ENCODE results near the gene OR2AE1. TPM values are rescaled to one million over a fixed set of nuclear protein-coding genes. Genes with fewer than 3 reads are reported as not detected.
A peak's percentile ranks its signal among the peaks of the same experiment; 100 is the strongest.
"Not testable (repeated sequence)": the region's sequence is repeated elsewhere in the genome, so short reads cannot be mapped to it uniquely, and the experiment has no call there.

The OR2AE1 gene, protein sequence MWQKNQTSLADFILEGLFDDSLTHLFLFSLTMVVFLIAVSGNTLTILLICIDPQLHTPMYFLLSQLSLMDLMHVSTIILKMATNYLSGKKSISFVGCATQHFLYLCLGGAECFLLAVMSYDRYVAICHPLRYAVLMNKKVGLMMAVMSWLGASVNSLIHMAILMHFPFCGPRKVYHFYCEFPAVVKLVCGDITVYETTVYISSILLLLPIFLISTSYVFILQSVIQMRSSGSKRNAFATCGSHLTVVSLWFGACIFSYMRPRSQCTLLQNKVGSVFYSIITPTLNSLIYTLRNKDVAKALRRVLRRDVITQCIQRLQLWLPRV
- 0.39 TPM in 1 of 2 replicates, not detected in the other for total RNA-seq (2014; rRNA removed; shearing (Covaris generic))

DNA sequence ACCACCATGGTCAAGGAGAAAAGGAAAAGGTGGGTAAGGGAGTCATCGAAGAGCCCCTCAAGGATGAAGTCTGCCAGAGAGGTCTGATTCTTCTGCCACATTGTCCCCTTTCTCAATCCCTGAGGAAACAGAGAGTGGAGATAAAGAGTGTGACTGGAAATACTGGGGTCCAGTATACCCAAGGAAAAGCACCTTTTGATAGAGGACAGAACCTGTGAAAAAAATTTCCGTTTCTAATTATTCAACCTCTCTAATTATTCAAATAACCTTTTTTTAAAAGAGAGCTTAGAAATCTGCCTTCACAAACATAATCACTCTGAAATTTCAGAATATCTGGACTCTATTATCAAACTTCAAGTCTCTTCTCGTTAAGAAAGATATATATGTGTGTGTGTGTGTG, at the start of gene OR2AE1:
Gene OR2AE1, minus strand, starts transcription at position 101 of the 400 bp plus-strand sequence. Its CDS starts 0 bp downstream, at position 101.
- no peak for DNase-seq (ENCODE audit: low read depth)

DNA sequence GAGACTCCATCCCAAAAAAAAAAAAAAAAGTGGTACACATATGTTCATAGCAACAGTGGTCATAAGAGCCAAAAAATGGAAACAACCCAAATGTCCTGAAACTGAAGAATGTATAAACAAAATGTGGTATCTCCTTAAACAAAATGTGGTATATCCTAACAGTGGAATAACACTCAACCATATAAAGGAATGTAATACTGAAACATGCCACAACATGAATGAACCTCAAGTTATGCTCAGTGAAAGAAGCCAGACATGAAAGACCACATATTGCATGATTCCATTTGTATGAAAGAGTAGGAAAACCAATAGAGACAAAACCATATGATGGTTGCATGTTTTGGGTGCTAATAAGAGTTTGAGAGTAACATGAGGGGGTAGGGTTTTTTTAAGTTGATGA, 49.5 kb upstream of the OR2AE1 start:
- DNase-seq (ENCODE audit: low read depth): no peak

DNA sequence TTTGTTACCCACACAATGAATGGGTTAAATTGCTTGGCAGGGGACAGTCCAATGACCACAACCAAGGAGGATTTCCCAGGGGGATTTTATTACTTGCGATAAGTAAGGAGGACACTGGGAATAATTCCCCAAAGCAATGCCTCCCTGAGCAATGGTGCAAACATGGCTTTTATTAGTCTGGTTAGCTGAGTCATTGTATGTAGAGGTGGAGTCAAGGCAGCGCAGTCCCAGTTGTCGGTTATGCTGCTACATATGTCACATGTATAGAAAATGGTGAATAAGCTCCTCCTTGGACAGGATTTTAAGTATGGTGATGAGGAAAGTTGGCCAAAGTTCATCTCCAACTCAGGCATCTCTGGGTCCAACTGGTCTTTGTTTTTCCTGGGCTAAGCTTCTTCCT, 46.4 kb upstream of the OR2AE1 start:
- DNase-seq (ENCODE audit: low read depth): no peak

DNA sequence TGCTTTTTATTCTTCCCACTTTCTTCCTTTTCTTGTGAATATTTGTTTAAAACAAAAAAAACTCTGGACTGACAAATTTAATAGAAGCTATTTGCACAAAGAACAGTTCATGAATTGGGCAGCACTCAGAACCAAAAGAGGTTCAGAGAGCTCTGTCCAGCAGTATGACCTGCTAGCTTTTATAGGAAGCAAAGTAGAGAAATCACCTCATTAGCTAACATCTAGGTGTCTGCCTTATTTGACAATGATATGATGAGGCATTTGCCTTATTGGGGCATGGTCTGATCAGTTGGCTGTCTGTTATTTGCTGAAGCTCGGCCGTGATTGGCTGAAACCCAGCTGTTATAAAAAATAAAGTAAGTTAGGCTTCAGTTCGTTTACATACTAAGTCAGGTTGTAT, 43.3 kb upstream of the OR2AE1 start:
- DNase-seq (ENCODE audit: low read depth): peak; percentile 25

DNA sequence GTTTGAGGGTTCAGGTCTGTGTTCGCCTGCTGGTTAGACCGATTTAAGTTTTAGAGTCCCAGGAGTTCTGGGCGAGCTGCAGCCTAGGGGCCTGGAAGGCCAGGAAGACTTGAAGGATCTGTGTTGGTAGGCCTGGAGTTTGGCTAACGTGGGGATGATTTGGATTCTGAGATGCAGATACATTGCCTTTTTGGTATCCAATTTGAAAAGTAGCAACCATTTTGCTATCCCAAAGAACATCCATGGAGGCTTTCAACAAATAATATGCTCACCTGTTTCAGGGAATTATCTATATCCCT, 42.9 kb upstream of the OR2AE1 start:
- no peak for DNase-seq (ENCODE audit: low read depth)

DNA sequence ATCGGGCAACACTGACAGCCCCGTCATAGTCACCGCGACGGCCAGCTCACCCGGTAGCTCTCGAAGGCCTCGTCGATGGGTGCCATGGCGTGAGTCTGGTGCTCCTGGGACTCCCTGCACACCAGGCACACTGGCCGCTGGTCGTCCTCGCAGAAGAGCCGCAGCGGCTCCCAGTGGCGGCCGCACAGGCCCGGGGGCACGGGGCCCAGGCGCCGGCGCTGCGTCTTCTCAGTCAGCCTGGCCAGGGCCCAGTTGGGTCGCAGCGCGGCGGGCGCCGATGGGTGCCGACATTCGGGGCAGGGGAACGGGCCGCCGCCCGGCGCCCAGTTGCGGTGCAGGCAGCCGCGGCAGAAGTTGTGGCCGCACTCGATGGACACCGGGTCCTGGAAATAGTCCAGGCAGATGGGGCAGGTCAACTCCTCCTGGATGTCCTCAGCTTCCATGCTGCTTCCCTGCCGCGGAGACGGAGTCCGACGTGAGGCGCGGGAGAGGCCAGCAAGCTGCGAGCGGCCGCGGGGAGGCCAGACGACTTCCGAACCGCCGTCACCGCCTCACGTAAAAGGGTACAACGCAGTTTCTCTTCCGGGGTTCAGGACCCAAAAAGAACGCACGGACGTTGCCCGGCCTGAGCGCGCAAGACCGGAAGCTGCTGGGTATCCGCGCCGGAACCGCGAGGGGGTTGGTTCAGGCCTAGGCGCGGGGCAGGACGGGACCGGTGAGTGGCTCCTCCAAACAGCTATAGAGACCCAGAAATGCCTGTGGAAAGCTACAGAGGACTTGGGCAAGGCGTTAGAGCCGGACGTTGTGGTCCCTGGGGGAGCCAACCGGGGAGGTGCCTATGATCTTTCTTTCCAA, 42.4 kb upstream of the OR2AE1 start, which contains the start of gene TRIM4:
Gene TRIM4, minus strand, starts transcription at position 572 of the 855 bp plus-strand sequence. Its CDS starts 129 bp downstream, at position 443.
- DNase-seq (ENCODE audit: low read depth): peak; percentile 93

DNA sequence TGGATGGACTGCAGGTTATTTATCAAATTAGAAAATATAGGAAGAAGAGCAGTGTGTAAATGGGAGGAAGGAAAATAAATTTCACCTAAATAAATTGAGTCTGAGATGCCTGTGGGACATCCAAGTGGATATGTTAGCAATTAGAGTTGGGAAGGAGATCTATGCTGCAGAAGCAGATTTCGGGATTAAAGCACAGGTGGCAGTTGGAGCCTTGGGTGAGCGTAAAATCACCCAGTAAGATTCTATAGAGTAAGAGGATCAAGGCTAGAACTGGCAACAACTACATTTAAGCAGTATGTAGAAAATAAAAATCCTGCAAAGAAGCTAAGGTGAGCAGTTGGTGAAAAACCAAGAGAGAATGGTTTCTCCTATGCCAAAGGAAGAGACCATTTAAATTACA, 34.1 kb upstream of the OR2AE1 start:
- DNase-seq (ENCODE audit: low read depth): no peak

DNA sequence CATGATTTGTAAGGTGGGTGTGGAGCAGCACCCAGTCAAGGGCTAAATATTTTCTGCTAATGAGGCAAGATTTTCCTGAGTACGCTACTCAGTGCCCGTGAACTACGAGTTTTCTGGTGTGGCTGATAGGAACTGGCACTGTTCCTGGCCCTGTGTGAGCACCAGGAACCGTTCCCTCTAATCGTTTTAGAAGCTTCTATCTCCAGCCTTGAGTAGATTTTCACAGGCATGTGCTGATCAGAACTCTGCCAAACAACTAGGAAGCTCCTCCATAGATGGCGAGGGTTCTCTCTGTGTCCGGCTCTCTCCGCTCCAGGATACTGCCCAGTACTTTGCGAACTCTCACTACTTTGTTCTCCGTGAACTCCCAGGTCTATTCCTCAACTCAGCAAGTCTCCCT, 24.7 kb upstream of the OR2AE1 start:
- no peak for DNase-seq (ENCODE audit: low read depth)

DNA sequence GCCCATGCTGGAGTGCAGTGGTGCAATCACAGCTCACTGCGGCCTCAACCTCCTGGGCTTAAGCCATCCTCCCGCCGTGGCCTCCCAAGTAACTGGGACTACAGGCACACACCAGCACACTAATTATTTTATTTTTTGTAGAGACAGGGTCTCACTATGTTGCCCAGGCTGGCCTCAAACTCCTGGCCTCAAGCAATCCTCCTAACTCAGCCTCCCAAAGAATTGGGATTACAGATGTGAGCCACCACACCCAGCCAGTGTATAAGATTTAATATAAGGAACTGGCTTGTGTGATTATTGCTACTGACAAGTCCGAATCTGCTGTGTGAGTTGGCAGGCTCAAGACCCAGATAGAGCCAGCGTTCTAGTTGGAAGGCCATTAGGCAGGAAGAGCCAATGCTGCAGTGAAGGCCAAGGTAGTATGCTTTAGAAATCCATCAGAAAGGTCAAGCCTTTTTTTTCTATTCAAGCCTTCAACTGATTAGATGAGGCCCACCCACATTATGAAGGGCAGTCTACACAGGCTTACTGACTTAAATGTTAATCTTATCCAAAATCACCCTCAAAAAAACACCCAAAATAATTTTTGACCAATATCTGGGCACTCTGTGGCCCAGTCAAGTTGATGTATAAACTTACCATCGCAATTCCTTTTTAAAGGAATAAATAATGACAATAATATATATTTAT, 23.1 kb upstream of the OR2AE1 start:
- DNase-seq (ENCODE audit: low read depth): no peak

DNA sequence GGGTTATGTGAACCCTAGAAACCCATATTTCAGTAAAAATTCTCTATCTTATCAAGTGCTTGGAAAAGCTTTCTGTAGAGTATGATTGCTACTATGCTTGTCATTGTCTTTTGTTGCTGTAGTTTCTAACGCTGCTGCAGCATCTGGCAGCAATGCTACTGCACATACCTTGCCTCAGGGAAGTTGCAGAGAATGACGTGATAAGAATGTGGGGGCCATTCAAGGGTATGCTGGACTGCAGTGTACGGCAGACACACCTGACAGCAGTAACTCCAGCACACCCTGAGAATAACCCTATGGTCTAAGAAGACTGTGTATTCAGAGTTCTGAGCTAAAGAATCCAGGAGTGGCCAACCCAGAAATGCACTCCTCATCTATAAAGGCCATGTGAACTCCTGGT, 22.0 kb upstream of the OR2AE1 start:
- DNase-seq (ENCODE audit: low read depth): peak; percentile 12

DNA sequence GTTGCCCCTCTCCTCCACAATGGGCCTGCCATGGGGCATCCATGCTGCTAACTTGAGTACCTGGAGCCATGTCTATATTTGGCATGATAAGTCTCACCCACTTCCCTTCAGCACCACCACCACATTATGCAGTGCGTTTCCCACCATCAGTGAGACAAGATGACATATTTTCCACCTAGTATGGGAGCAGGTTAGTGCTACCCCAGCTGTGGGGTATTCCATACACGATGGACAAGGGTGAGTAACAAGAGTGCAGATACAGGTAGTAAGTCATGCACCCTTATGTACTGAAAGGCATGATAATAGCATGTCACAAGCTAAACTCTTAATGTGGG, 21.2 kb upstream of the OR2AE1 start:
- DNase-seq (ENCODE audit: low read depth): no peak

DNA sequence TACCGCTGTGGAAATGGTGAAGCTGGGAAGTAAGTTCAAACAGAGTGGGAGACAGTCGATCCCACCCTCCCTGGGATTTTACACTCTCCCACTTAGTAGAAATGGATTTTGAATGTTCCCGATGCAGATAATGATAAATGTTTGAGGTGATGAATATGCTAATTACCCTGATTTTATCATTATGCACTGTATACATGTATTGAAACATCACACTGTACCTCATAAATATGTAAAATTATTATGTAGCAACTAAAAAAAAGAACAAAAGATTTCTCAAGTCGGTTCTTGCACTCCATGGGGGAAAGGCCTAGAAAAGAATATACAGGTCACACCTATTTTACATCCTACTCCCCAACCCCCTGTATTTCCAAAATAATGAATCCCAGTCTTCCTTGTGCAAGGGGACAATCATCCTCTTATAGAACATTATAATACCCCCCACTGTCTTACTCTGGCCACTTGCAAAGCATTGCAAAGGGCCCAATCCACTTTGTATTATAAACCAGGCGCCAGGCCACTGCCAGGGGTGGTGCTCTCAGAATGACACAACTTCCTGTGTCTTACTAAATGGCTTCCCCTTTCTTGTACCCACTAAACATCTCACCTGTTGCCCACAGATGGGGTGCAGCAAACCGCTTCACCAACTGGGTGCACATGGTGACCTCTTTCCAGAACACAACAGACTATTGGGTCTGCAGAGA, 20.6 kb upstream of the OR2AE1 start:
- no peak for DNase-seq (ENCODE audit: low read depth)

DNA sequence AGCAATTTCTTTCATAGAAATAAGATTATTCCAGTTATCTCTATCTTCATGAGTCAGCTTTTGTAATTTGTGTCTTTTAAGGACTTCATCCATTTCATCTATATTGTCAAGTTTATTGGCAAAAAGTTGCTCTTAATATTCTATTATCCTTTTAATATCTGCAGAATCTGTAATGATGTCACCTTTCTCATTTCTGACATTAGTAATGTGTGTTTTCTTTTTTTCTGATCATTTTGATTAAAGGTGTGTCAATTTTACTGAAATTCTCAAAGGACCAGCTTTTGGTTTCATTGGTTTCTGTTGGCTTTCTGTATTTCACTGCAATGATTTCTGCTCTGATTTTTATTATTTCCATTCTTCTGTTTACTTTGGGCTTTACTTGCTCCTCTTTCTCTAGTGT, 17.9 kb upstream of the OR2AE1 start:
- no peak for DNase-seq (ENCODE audit: low read depth)

DNA sequence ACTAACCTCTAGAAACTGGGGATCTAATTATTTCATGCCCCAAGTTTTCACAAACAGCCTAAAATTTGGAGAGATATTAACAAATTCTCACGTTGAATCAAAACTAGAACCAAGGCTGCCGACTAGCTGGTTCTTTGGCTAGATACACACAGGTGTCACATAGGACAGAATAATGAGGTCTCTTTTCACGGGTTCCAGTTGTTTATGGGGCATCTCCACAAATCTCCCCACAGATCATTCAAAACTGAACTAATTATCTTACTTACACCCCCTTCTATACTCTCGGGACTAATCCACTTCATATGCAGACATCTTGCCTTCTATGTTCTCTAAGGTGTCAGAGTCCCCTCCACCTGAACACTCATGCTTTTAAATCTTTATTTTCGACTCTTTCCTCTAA, 16.4 kb upstream of the OR2AE1 start:
- DNase-seq (ENCODE audit: low read depth): no peak

DNA sequence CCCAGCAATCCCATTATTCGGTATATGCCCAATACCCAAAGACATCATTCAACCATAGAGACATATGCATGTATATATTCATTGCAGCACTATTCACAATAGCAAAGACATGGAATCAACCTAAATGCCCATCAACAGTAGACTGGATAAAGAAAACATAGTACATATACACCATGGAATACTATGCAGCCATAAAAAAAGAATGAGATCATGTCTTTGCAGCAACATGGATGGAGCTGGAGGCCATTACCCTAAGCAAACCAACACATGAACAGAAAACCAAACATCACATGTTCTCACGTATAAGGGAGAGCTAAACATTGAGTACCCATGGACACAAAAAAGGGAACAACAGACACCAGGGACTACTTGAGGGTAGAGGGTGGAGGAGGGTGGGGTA, 13.5 kb upstream of the OR2AE1 start:
- DNase-seq (ENCODE audit: low read depth): not testable (repeated sequence)

DNA sequence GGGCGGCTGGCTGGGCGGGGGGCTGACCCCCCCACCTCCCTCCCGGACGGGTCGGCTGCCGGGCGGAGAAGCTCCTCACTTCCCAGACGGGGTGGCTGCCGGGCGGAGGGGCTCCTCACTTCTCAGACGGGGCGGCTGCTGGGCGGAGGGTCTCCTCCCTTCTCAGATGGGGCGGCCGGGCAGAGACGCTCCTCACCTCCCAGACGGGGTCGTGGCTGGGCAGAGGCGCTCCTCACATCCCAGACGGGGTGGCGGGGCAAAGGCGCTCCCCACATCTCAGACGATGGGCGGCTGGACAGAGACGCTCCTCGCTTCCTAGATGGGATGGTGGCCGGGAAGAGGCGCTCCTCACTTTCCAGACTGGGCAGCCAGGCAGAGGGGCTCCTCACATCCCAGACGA, 11.5 kb upstream of the OR2AE1 start:
- DNase-seq (ENCODE audit: low read depth): not testable (repeated sequence)

DNA sequence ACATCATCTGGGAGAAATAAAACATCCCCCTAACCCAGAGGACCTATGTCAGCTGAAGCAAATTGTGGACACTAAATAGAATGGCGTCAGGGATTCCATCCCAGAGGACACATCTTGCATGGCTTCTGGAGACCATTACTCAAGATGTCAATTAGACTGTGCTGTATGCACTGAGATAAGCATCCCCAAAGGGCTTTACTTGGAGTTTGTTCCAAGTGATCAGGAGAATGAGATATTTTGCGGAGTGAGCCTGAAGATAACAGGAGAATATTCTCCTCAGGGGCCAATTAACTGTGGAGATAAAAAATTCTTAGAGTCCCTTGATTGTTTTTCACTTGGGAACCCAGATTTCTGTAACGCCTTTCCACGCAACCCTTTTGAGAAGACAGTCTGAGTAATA, 4.5 kb upstream of the OR2AE1 start:
- DNase-seq (ENCODE audit: low read depth): no peak

DNA sequence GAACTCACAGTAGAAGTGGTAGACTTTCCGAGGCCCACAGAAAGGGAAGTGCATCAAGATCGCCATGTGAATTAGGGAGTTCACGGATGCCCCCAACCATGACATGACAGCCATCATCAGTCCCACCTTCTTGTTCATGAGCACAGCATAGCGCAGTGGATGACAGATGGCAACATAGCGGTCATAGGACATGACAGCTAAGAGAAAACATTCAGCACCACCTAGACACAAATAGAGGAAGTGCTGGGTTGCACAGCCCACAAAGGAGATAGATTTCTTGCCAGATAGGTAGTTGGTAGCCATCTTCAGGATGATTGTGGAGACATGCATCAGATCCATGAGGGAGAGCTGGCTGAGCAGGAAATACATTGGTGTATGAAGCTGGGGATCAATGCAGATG, 342 bp downstream of the OR2AE1 start:
- no peak for DNase-seq (ENCODE audit: low read depth)

DNA sequence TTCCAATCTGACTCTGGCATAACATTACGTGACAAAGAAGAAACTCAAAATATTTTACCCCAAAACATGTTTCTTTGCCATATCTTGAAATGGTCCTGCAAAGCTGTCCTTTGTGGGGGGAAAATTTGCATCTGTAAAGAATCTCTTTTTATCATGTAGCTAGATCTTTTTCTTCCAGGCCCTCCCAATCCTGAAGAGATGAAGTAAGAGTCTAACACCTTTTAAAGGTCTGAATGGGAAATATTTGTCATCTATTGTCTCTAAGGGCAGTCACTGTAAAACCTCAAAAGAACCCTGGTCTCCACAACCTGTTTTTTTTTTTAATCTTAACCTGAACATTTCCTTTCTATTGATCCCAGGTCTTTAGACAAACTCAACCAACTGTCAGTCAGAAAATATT, 8.6 kb downstream of the OR2AE1 start:
- DNase-seq (ENCODE audit: low read depth): no peak

DNA sequence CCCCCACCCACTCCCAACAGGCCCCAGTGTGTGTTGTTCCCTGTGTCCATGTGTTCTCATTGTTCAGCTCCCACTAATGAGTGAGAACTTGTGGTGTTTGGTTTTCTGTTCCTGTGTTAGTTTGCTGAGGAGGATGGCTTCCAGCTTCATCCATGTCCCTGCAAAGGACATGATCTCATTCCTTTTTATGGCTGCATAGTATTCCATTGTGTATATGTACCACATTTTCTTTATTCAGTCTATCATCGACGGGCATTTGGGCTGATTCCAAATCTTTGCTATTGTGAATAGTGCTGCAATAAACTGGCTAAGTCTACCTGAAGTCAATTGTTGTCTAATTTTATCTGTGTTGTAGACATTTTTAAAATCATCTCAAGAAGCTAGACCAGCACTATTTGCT, 9.4 kb downstream of the OR2AE1 start:
- not testable (repeated sequence) for DNase-seq (ENCODE audit: low read depth)

DNA sequence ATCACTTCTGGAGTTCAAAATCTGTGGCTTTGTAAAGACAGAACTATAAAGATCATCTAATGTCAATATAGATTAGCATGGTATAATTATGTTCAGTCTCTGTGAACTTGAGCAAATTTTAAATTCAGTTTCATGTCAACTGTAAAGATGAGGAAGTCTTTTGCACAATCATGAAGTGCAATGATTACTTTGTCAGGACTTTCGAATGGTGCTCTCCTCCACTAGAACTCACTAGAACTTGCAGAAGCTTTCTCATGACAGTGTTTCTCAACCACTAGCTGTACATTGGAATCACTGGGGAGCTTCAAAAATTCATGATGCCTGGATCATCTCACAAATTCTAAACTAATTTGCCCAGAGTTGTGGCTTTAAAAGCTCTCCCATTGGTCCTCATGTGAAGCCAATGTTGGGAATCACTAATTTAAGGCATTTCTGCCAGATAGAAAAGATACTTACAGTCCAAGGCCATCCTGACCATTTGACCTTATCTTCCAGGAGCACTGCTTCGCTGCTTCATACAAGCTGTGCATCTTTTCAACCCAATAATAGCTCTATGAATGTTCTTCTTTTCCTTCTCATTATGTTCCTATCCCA, 12.9 kb downstream of the OR2AE1 start:
- DNase-seq (ENCODE audit: low read depth): no peak
